ENCODE measurements around the gene FAH.

Gene FAH

DNA sequence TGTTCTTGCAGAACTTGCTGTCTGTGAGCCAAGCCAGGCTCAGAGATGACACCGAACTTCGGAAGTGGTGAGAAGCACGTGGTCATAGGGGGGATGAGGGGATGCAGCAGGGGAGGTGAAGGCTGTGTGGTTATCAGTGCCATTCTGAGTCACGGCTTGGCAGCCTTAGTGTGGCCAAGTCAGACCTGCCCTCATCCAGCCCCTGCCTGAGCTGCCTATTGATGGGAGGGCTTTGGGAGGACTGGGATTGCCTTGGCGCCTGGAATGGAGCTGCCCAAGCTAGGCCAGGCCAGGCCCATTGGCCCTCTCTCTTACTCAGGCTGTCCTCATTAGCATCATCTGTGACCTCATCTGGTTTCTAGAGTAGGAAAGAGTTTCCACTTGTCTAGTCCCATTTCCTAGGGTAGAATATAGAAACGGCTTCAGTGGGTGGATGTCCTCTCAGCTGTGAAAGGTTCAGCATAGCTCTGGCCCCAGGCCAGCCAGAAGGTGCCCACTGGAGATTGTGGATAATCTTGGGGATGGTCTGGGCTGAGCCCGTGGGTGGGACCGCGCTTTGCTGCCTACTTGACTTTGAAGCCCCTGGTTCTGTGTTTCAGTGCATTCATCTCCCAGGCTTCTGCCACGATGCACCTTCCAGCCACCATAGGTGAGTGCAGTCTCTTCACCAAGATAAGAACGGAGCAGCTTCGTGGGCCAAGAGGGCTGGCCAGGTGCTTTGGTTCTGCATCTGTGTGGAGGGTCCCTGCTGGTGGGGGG is 7.2 kb downstream of the FAH start:
- no peak for TF ChIP-seq GATA2 (IDR thresholded peaks at IDR 0.05; ENCODE audit: low read depth, low read length)
- TF ChIP-seq GATA3 (IDR thresholded peaks at IDR 0.05; ENCODE audit: low read depth, low read length): no peak

- no peak for TF ChIP-seq GATA2 (IDR thresholded peaks at IDR 0.05; ENCODE audit: low read depth, low read length)
- no peak for TF ChIP-seq GATA3 (IDR thresholded peaks at IDR 0.05; ENCODE audit: low read depth, low read length)
Observed at GRCh38 chr15:80160570-80161156, 7.9 kb downstream of the FAH start.

DNA sequence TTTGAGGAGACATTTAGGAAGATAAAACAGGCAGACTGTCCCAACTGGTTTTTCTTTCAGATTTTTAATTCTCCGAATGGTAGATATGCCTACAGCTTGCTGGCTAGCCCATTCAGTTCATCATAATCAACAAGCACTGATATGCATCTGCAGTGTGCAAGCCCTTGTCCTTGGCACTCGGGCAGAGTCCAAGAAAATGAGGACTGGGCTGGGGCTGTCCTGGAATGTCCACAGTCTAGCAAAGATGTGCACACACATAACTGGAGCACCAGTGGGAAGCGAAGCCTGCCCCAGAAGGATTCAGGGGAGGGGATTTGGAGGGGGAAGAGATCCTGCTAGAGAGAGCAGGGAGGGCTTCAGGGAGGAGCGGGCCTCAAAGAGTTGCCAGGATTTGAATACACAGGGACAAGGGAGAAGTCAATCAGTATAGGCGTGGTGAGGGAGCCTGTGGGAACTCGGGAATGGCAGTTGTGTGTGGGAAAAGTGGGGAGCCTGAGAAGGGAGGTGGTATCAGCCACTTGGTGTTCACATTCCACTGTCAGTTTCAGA is 8.7 kb downstream of the FAH start:
- no peak for TF ChIP-seq GATA2 (IDR thresholded peaks at IDR 0.05; ENCODE audit: low read depth, low read length)
- TF ChIP-seq GATA3 (IDR thresholded peaks at IDR 0.05; ENCODE audit: low read depth, low read length): no peak

- TF ChIP-seq GATA2 (IDR thresholded peaks at IDR 0.05; ENCODE audit: low read depth, low read length): no peak
- no peak for TF ChIP-seq GATA3 (IDR thresholded peaks at IDR 0.05; ENCODE audit: low read depth, low read length)
Observed at GRCh38 chr15:80162059-80162554, 9.3 kb downstream of the FAH start.

DNA sequence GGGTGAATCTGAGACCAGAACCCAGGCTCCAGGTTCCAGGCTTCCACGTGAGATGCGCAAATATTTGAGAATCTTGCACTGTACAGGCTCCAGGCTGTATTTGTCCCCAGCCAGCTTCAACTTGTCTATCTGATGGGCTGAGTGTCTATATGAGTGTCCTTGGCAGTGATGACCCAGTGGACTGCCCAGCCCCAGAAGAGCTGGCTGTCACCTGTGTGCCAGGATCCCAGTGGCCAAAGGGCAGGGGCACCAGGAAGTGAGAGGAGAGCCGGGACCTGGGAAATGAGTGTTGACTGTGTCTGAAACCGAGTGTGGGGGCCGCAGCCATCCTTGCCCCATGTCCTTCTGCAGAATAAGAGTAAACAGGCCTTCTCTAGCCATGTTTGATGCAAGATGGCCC is 10.4 kb downstream of the FAH start:
- TF ChIP-seq GATA2 (IDR thresholded peaks at IDR 0.05; ENCODE audit: low read depth, low read length) (no peak), GATA3 (IDR thresholded peaks at IDR 0.05; ENCODE audit: low read depth, low read length) (no peak)

DNA sequence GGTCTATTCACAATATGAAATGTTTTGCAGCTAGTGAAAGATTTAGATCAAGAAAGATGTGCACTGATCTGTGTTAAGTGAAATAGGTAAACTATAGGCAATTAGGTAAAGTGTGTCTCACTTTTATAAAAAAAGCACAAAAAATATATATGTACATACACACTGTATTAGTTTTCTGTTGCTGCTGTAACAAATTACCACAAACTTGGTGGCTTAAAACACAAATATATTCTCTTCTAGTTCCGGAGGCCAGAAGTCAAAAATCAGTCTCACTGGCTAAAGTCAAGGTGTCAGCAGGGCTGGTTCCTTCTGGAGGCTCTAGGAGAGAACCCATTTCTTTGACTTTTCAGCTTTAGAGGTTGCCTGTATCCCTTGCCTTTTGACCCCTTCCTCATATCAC is 11.1 kb downstream of the FAH start:
- no peak for TF ChIP-seq GATA3 (IDR thresholded peaks at IDR 0.05; ENCODE audit: low read depth, low read length)
- no peak for TF ChIP-seq GATA2 (IDR thresholded peaks at IDR 0.05; ENCODE audit: low read depth, low read length)

- TF ChIP-seq GATA2 (IDR thresholded peaks at IDR 0.05; ENCODE audit: low read depth, low read length) (no peak), GATA3 (IDR thresholded peaks at IDR 0.05; ENCODE audit: low read depth, low read length) (no peak)
Observed at GRCh38 chr15:80167936-80168335, 15.1 kb downstream of the FAH start.

DNA sequence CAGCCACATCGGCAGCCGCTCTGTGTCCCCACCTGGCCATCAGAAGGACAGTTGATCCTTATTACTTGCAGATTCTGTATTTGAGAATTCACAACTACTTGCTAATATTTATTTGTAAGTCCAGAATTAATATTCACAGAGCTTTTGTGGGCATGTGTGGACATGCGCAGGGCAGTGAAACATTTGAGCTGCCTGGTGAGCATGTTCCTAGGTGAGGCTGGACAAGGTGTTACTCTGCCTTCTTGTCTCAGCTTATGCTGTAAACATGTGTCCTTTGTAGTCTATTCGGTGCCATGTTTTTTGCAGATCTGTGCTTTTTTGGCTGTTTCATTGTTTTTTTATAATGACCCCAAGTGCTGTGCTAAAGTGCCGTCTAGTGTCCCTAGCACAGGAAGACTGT is 15.6 kb downstream of the FAH start:
- TF ChIP-seq GATA3 (IDR thresholded peaks at IDR 0.05; ENCODE audit: low read depth, low read length) (no peak), GATA2 (IDR thresholded peaks at IDR 0.05; ENCODE audit: low read depth, low read length) (no peak)

- TF ChIP-seq GATA2 (IDR thresholded peaks at IDR 0.05; ENCODE audit: low read depth, low read length) (no peak), GATA3 (IDR thresholded peaks at IDR 0.05; ENCODE audit: low read depth, low read length) (no peak)
Observed at GRCh38 chr15:80169768-80170357, 17.1 kb downstream of the FAH start.

GRCh38 chr15:80170596-80170995 is 17.8 kb downstream of the FAH start:
- no peak for TF ChIP-seq GATA2 (IDR thresholded peaks at IDR 0.05; ENCODE audit: low read depth, low read length)

GRCh38 chr15:80171787-80172186 is 19.0 kb downstream of the FAH start:
- TF ChIP-seq GATA2 (IDR thresholded peaks at IDR 0.05; ENCODE audit: low read depth, low read length) (no peak), GATA3 (IDR thresholded peaks at IDR 0.05; ENCODE audit: low read depth, low read length) (no peak)

DNA sequence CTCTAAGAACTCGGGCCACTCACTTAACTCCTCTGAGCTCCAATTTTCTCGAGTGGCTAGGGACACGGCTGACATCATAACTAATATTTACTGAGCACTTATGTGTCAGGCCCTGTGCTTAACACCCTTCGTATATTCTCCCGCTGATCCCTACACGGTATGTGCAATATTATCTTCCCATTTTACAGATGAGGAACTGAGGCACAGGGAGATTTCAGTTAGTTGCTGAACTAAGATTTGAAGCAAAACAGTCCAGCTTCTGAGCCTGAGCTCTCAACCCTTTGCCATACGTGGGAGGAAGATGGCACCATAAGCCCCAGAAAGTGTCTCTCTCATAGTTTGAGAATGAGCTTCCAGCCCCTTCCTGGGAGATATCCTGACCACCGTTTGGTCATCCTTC is 19.6 kb downstream of the FAH start:
- TF ChIP-seq GATA3 (IDR thresholded peaks at IDR 0.05; ENCODE audit: low read depth, low read length): no peak
- no peak for TF ChIP-seq GATA2 (IDR thresholded peaks at IDR 0.05; ENCODE audit: low read depth, low read length)

GRCh38 chr15:80173022-80173759 is 20.4 kb downstream of the FAH start:
- TF ChIP-seq GATA3 (IDR thresholded peaks at IDR 0.05; ENCODE audit: low read depth, low read length): no peak
- TF ChIP-seq GATA2 (IDR thresholded peaks at IDR 0.05; ENCODE audit: low read depth, low read length): no peak

Measured in SH-SY5Y (cell line).